IMR-90 (cell line): ENCODE data around the gene ATG14. TPM values are rescaled to one million over a fixed set of nuclear protein-coding genes. Genes with fewer than 3 reads are reported as not detected.
A peak's percentile ranks its signal among the peaks of the same experiment; 100 is the strongest.

Experiments used
- ATAC-seq: fragments of 200-7000 bp; cut with Tn5 transposase; 2 replicates; pipeline ENCODE4 v1.9.1; 2020; ENCODE audit warnings: low read depth, mild to moderate bottlenecking, moderate library complexity
- BruUV-seq: library from RNA; stranded (reverse); fragments of 400-500 nt; replicated peaks from 2 replicates; lab custom pipeline; 2021; lab: Mats Ljungman, UMichigan
- CTCF ChIA-PET: fragments of 300-600 bp; formaldehyde crosslinking; extraction: SDS; loops from one replicate; lab custom pipeline; 2021; ENCODE audit warnings: antibody characterized with exemption; lab: Yijun Ruan, JAX
- POLR2A ChIA-PET: fragments of 300-600 bp; sonication (Branson Sonifier 250); formaldehyde crosslinking; loops from one replicate; lab custom pipeline; 2022; ENCODE audit warnings: antibody characterized with exemption; ENCODE audit not compliant: unreplicated experiment; lab: Charles Lee
- DNase-seq: peaks from one replicate; pipeline ENCODE4 v3.0.0; 2013
- H2AFZ ChIP-seq: replicated peaks from 2 replicates; pipeline ENCODE3; 2013; ENCODE audit warnings: low read length, mild to moderate bottlenecking; ENCODE audit not compliant: poor library complexity
- H2AK5ac ChIP-seq: 2 replicates; pipeline ENCODE4 v1.6.1; 2013; ENCODE audit warnings: low read depth, low read length, inconsistent platforms
- H2AK9ac ChIP-seq: replicated peaks from 2 replicates; pipeline ENCODE3; 2013; ENCODE audit warnings: mild to moderate bottlenecking, low read depth, low read length, moderate library complexity; ENCODE audit not compliant: poor library complexity
- H2BK120ac ChIP-seq: 2 replicates; pipeline ENCODE4 v1.6.1; 2013; ENCODE audit warnings: low read depth, low read length, inconsistent platforms
- H2BK15ac ChIP-seq: 3 replicates; pipeline ENCODE4 v1.6.1; 2013; ENCODE audit warnings: low read depth, low read length, inconsistent platforms
- H2BK20ac ChIP-seq: 2 replicates; pipeline ENCODE4 v1.6.1; 2013; ENCODE audit warnings: low read depth, mild to moderate bottlenecking, inconsistent platforms, low read length, moderate library complexity
- H2BK5ac ChIP-seq: 2 replicates; pipeline ENCODE4 v1.6.1; 2013; ENCODE audit warnings: mild to moderate bottlenecking, low read depth, low read length, inconsistent platforms; ENCODE audit not compliant: poor library complexity, severe bottlenecking
- H3K14ac ChIP-seq: replicated peaks from 2 replicates; pipeline ENCODE4 v1.6.1; 2013; ENCODE audit warnings: low read depth, low read length, inconsistent platforms
- H3K18ac ChIP-seq: 2 replicates; pipeline ENCODE4 v1.6.1; 2013; ENCODE audit warnings: low read depth, low read length, control low read depth
- H3K23ac ChIP-seq: 2 replicates; pipeline ENCODE4 v1.6.1; 2013; ENCODE audit warnings: low read depth, low read length, inconsistent platforms
- H3K27ac ChIP-seq: 2 replicates; pipeline ENCODE4 v1.5.1; 2013; ENCODE audit warnings: mild to moderate bottlenecking, control low read depth, low read length; ENCODE audit not compliant: insufficient read depth
- H3K27me3 ChIP-seq: 2 replicates; pipeline ENCODE4 v1.6.1; 2013; ENCODE audit warnings: low read length; ENCODE audit not compliant: control insufficient read depth, insufficient read depth
- H3K36me3 ChIP-seq: 2 replicates; pipeline ENCODE4 v1.6.1; 2013; ENCODE audit warnings: low read length, mixed read lengths; ENCODE audit not compliant: control insufficient read depth, insufficient read depth
- H3K4ac ChIP-seq: 2 replicates; pipeline ENCODE4 v1.6.1; 2013; ENCODE audit warnings: low read depth, low read length, inconsistent platforms
- H3K4me1 ChIP-seq: 2 replicates; pipeline ENCODE4 v1.6.1; 2013; ENCODE audit warnings: low read length, mixed read lengths; ENCODE audit not compliant: control insufficient read depth, insufficient read depth
- H3K4me2 ChIP-seq: 2 replicates; pipeline ENCODE4 v1.6.1; 2013; ENCODE audit warnings: low read depth, mild to moderate bottlenecking, control low read depth, low read length, moderate library complexity
- H3K4me3 ChIP-seq: 2 replicates; pipeline ENCODE4 v1.5.1; 2013; ENCODE audit warnings: low read depth, mild to moderate bottlenecking, control low read depth, low read length, moderate library complexity; ENCODE audit not compliant: insufficient read depth
- H3K56ac ChIP-seq: 2 replicates; pipeline ENCODE4 v1.6.1; 2013; ENCODE audit warnings: low read length, inconsistent platforms; ENCODE audit not compliant: insufficient read depth; ENCODE audit errors: extremely low read depth
- H3K79me1 ChIP-seq, 2 experiments: 2 replicates each; pipeline ENCODE4 v1.6.1; 2013; ENCODE audit warnings: low read length in 2 of 2, inconsistent platforms in 1 of 2, low read depth in 1 of 2
- H3K9ac ChIP-seq: 2 replicates; pipeline ENCODE4 v1.6.1; 2013; ENCODE audit warnings: low read depth, low read length, control low read depth
- H3K9me1 ChIP-seq: 2 replicates; pipeline ENCODE4 v1.6.1; 2013; ENCODE audit warnings: low read length, inconsistent platforms; ENCODE audit not compliant: insufficient read depth
- H3K9me3 ChIP-seq: 2 replicates; pipeline ENCODE4 v1.6.1; 2013; ENCODE audit warnings: low read length; ENCODE audit not compliant: control insufficient read depth, insufficient read depth
- H4K20me1 ChIP-seq: 2 replicates; pipeline ENCODE4 v1.6.1; 2013; ENCODE audit warnings: low read length, inconsistent platforms; ENCODE audit not compliant: insufficient read depth
- H4K5ac ChIP-seq: 2 replicates; pipeline ENCODE4 v1.6.1; 2013; ENCODE audit warnings: mild to moderate bottlenecking, low read depth, low read length, control low read depth
- H4K8ac ChIP-seq, 2 experiments: 2 replicates each; pipeline ENCODE4 v1.6.1; 2013; ENCODE audit warnings: low read depth in 2 of 2, low read length in 2 of 2, control low read depth in 1 of 2, inconsistent platforms in 1 of 2
- H4K91ac ChIP-seq: 2 replicates; pipeline ENCODE4 v1.6.1; 2013; ENCODE audit warnings: low read depth, low read length, inconsistent platforms; ENCODE audit not compliant: insufficient read depth
- BHLHE40 ChIP-seq: fragments of 150-350 bp; IDR thresholded peaks from 2 replicates; pipeline ENCODE4 v1.6.1; 2016; ENCODE audit warnings: mild to moderate bottlenecking, low read depth, low read length
- CEBPB ChIP-seq: IDR thresholded peaks from 2 replicates; pipeline ENCODE4 v1.6.1; 2012; ENCODE audit warnings: low read depth, low read length, improper control_type of control experiment
- CHD1 ChIP-seq: IDR thresholded peaks from 2 replicates; pipeline ENCODE4 v1.6.1; 2012; ENCODE audit warnings: low read depth, low read length, improper control_type of control experiment
- CTCF ChIP-seq: conservative IDR thresholded peaks from 2 replicates; pipeline ENCODE4 v1.5.1; 2012; ENCODE audit warnings: mild to moderate bottlenecking, low read depth, low read length, improper control_type of control experiment
- ELK1 ChIP-seq: fragments of 150-350 bp; IDR thresholded peaks from 2 replicates; pipeline ENCODE4 v1.6.1; 2016; ENCODE audit warnings: low read depth, mild to moderate bottlenecking, low read length, moderate library complexity, borderline replicate concordance
- FOS ChIP-seq: fragments of 150-350 bp; IDR thresholded peaks from 2 replicates; pipeline ENCODE4 v1.6.1; 2016; ENCODE audit warnings: low read depth, low read length
- MAFK ChIP-seq: IDR thresholded peaks from 2 replicates; pipeline ENCODE4 v1.6.1; 2012; ENCODE audit warnings: low read depth, low read length, improper control_type of control experiment
- MAZ ChIP-seq: IDR thresholded peaks from 2 replicates; pipeline ENCODE4 v1.6.1; 2012; ENCODE audit warnings: low read depth, mild to moderate bottlenecking, low read length, improper control_type of control experiment, moderate library complexity, borderline replicate concordance
- MXI1 ChIP-seq: IDR thresholded peaks from 2 replicates; pipeline ENCODE4 v1.6.1; 2012; ENCODE audit warnings: low read depth, mild to moderate bottlenecking, low read length, moderate library complexity, borderline replicate concordance
- NFE2L2 ChIP-seq: fragments of 150-350 bp; IDR thresholded peaks from 2 replicates; pipeline ENCODE4 v1.6.1; 2016; ENCODE audit warnings: low read depth, mild to moderate bottlenecking, low read length
- POLR2A ChIP-seq: IDR thresholded peaks from 2 replicates; pipeline ENCODE4 v1.6.1; 2012; ENCODE audit warnings: mild to moderate bottlenecking, low read depth, low read length
- RAD21 ChIP-seq: IDR thresholded peaks from 2 replicates; pipeline ENCODE4 v1.6.1; 2012; ENCODE audit warnings: low read length, improper control_type of control experiment
- RCOR1 ChIP-seq: IDR thresholded peaks from 2 replicates; pipeline ENCODE4 v1.6.1; 2012; ENCODE audit warnings: mild to moderate bottlenecking, low read length, improper control_type of control experiment; ENCODE audit not compliant: insufficient replicate concordance
- RFX5 ChIP-seq: IDR thresholded peaks from 2 replicates; pipeline ENCODE4 v1.8.0; 2012; ENCODE audit warnings: low read depth, mild to moderate bottlenecking, low read length, moderate library complexity
- SMC3 ChIP-seq: fragments of 150-350 bp; IDR thresholded peaks from 2 replicates; pipeline ENCODE4 v1.6.1; 2016; ENCODE audit warnings: low read depth, mild to moderate bottlenecking, antibody characterized with exemption, low read length, moderate library complexity
- USF2 ChIP-seq: fragments of 150-350 bp; IDR thresholded peaks from 2 replicates; pipeline ENCODE4 v1.6.1; 2017; ENCODE audit warnings: mild to moderate bottlenecking, antibody characterized with exemption, low read length, low read depth
- WGBS, 2 experiments: methylation state at CpG; one replicate each; pipeline versions ENCODE4 v1.1.5 to v1.1.7; 2013; ENCODE audit warnings: missing lambda C conversion rate in 2 of 2; ENCODE audit not compliant: insufficient read length in 1 of 2; ENCODE audit errors: extremely low coverage in 2 of 2; 5-methylcytosine and 5-hydroxymethylcytosine counted together
- dilution Hi-C: fragments of 300-500 bp; cut with HindIII; formaldehyde crosslinking; loops from one replicate; pipeline ENCODE4 v1.14.3; 2018; ENCODE audit warnings: low sequenced_read_pairs; ENCODE audit not compliant: unreplicated experiment
- in situ Hi-C: fragments of 300-500 bp; cut with MboI; formaldehyde crosslinking; loops from 3 replicates; pipeline ENCODE4 v1.14.3; 2019; ENCODE audit warnings: low sequenced_read_pairs, inconsistent platforms, mixed read lengths
- intact Hi-C: fragments of 100-400 bp; cut with micrococcal nuclease; formaldehyde crosslinking; loops from 2 replicates; pipeline ENCODE4 v1.10.0; 2022
- polyA plus RNA-seq, 3 experiments: library from polyadenylated mRNA; depleted of rRNA; stranded (reverse); fragments of >200 nt; gene quantifications; 2 replicates each; pipeline ENCODE4 v1.2.3, GENCODE V29; 2012; ENCODE audit warnings: low replicate concordance in 1 of 3
- total RNA-seq: library from RNA; depleted of rRNA; stranded (reverse); fragments of >200 nt; gene quantifications from 2 replicates; pipeline ENCODE4 v1.2.3, GENCODE V29; 2012

Gene ATG14
- total and polyA plus RNA-seq, 2 of the 4 experiments (the other 2 are of a cell fraction): 5.0 to 12.4 TPM

GRCh38 chr14:55399852-55400251 is 11.8 kb downstream of the ATG14 start:
- Histone ChIP-seq H4K20me1 (no peaks in the 10 kb centered on the region), H2BK15ac (no peak overlapping the region; the same call in 2 of the 3 replicates), H3K56ac (no peak overlapping the region), H2BK5ac (peak overlapping the region; percentile 81), H3K36me3 (peaks cover 5% of the 10 kb centered on the region; the same call in 1 of the 2 replicates), H3K4me1 (peaks cover 2% of the 10 kb centered on the region; the same call in 1 of the 2 replicates), H4K8ac (no peak overlapping the region), H3K9me3 (no peaks in the 10 kb centered on the region), H3K14ac (0 out of 2 replicates have a peak overlapping the region, but pooled peaks have one; percentile 18), H2AFZ (no peak overlapping the region), H3K9me1 (peaks cover 8% of the 10 kb centered on the region; the same call in 1 of the 2 replicates), H3K27ac (no peak overlapping the region), H2BK20ac (no peak overlapping the region), H3K18ac (no peak overlapping the region), H3K4ac (no peak overlapping the region; the same call in 1 of the 2 replicates), H2BK120ac (no peak overlapping the region), H4K91ac (no peak overlapping the region), H4K5ac (no peak overlapping the region), H3K4me2 (no peak overlapping the region; the same call in 1 of the 2 replicates), H3K4me3 (no peak overlapping the region), H3K79me1 (peaks cover 23 to 36% of the 10 kb centered on the region in 2 experiments), H3K27me3 (no peaks in the 10 kb centered on the region), H3K9ac (no peak overlapping the region), H3K23ac (no peak overlapping the region; the same call in 1 of the 2 replicates), H2AK9ac (no peak overlapping the region), H2AK5ac (peak overlapping the region; percentile 67; the same call in 1 of the 2 replicates)
- WGBS, 2 experiments: no CpG with 5 or more reads among the region's 2 CpGs
- intact Hi-C loops (no loop called here), dilution Hi-C loops (no loop called here), in situ Hi-C loops (no loop called here)
- TF ChIP-seq MXI1: no peak
- no peak for TF ChIP-seq FOS
- TF ChIP-seq CTCF: no peak
- no peak for TF ChIP-seq CEBPB
- TF ChIP-seq SMC3: no peak
- TF ChIP-seq NFE2L2: no peak
- no peak for TF ChIP-seq MAZ
- TF ChIP-seq POLR2A: no peak
- TF ChIP-seq CHD1: no peak
- no peak for TF ChIP-seq ELK1
- no peak for TF ChIP-seq RCOR1
- no peak for TF ChIP-seq BHLHE40
- TF ChIP-seq RAD21: no peak
- no peak for TF ChIP-seq RFX5
- TF ChIP-seq MAFK: no peak
- no peak for TF ChIP-seq USF2
- ATAC-seq (no peak), DNase-seq (peak; percentile 44)
- ChIA-PET CTCF (no interaction called here), POLR2A (no interaction called here)
- BruUV-seq: no TSS peak
